GM12873 (cell line): ENCODE results near the gene PCGF1.

Experiments used
- TF ChIP-seq, protein P1 (sequence below): IDR thresholded peaks from 2 replicates; pipeline ENCODE4 v1.5.1; 2012; ENCODE audit warnings: low read depth, mild to moderate bottlenecking, moderate library complexity, low read length, control low read depth; ENCODE audit not compliant: insufficient read depth; ENCODE audit errors: missing control alignments

PCGF1 gene

GRCh38 chr2:74507145-74507925 is at the start of gene PCGF1:
TSS of gene PCGF1 (minus strand) at chr2:74507695. CDS start at chr2:74507668, 27 bp downstream.
- TF ChIP-seq, protein P1, sequence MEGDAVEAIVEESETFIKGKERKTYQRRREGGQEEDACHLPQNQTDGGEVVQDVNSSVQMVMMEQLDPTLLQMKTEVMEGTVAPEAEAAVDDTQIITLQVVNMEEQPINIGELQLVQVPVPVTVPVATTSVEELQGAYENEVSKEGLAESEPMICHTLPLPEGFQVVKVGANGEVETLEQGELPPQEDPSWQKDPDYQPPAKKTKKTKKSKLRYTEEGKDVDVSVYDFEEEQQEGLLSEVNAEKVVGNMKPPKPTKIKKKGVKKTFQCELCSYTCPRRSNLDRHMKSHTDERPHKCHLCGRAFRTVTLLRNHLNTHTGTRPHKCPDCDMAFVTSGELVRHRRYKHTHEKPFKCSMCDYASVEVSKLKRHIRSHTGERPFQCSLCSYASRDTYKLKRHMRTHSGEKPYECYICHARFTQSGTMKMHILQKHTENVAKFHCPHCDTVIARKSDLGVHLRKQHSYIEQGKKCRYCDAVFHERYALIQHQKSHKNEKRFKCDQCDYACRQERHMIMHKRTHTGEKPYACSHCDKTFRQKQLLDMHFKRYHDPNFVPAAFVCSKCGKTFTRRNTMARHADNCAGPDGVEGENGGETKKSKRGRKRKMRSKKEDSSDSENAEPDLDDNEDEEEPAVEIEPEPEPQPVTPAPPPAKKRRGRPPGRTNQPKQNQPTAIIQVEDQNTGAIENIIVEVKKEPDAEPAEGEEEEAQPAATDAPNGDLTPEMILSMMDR: peak; percentile 66

GRCh38 chr2:74556831-74557370 is 49.4 kb upstream of the PCGF1 start:
- TF ChIP-seq, protein P1: no peak

DNA sequence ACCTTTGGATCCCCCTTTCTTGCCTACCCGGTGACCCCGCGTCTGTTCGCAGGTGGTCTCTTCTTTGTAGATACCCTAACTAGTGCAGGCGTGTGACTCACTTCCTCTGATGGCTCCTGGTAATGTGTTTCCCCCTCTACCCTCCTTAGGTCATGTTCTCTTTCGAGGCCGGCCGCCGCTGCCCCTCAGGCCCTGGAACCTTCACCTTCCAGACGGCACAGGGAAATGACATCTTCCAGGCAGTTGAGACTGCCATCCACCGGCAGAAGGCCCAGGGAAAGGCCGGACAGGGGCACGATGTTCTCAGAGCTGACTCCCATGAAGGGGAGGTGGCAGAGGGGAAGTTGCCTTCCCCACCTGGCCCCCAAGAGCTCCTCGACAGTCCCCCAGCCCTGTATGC is 48.7 kb upstream of the PCGF1 start:
- TF ChIP-seq, protein P1: no peak

DNA sequence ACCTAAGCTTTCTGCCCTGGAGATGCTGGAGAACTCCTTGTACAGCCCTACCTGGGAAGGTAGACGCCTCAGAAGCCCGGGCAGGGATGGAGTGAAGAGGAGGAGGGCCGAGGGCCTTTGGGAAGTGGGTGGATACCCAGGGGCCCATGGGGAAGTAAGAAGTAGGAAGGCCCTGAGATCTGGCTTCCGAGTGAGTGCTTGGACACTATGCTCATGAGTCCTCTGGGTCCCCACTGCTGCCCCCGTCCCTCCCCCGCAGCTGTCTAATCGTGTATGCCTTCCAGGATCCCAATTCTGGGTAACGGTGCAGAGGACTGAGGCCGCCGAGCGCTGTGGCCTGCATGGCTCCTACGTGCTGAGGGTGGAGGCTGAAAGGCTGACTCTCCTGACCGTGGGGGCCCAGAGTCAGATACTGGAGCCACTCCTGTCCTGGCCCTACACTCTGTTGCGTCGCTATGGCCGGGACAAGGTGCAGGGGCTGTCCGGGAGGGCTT is 48.2 kb upstream of the PCGF1 start:
- TF ChIP-seq, protein P1: no peak

- TF ChIP-seq, protein P1: no peak
Measured at GRCh38 chr2:74554820-74555531, 47.5 kb upstream of the PCGF1 start.

GRCh38 chr2:74553892-74554819 is 46.7 kb upstream of the PCGF1 start, which contains the start of the genes DOK1 and LOXL3:
TSS of gene DOK1 (plus strand) at chr2:74554720. CDS start at chr2:74554755, 35 bp downstream.
TSS of gene LOXL3 (minus strand) at chr2:74553942. CDS start at chr2:74552634, 1,308 bp downstream.
- TF ChIP-seq, protein P1: no peak
